BE2C (cell line): ENCODE measurements around the gene OMD.
A peak's percentile ranks its signal among the peaks of the same experiment; 100 is the strongest.

Experiments
- DNase-seq: peaks from one replicate; pipeline ENCODE4 v3.0.0-alpha.2; 2020
- H3K27me3 ChIP-seq: fragments of 250-450 bp; sonication (Bioruptor Pico); 2 replicates; pipeline ENCODE4 v1.5.1; 2020; ENCODE audit warnings: mild to moderate bottlenecking
- H3K36me3 ChIP-seq: fragments of 250-450 bp; sonication (Bioruptor Pico); 2 replicates; pipeline ENCODE4 v1.5.1; 2020; ENCODE audit warnings: mild to moderate bottlenecking
- H3K4me1 ChIP-seq: fragments of 250-450 bp; sonication (Bioruptor Pico); 2 replicates; pipeline ENCODE4 v1.5.1; 2020
- H3K4me3 ChIP-seq: 2 replicates; pipeline ENCODE4 v1.5.1; 2011; ENCODE audit warnings: low read depth, low read length
- H3K9me3 ChIP-seq: fragments of 250-450 bp; sonication (Bioruptor Pico); 2 replicates; pipeline ENCODE4 v1.5.1; 2020
- TF ChIP-seq, protein P1 (sequence below): IDR thresholded peaks from 2 replicates; pipeline ENCODE4 v1.5.1; 2012; ENCODE audit warnings: mild to moderate bottlenecking, low read depth, low read length

The OMD gene

DNA sequence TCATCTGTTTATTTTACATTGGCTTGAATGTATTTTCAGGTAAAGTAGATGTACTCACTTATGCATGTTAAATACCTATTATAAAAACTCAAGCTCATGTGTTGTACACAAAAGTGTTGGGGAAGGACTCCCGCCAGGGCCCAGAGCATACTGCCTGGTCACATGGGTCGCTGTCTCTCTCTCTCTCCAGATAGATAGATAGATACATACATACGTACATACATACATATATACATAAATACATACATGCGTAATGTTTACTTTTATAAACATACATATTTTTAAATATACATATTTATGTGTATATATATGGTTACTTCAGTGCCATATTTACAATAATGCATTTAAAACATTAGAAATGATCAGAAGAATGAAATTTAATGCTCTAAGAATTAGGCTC, 33.3 kb upstream of the OMD start:
- TF ChIP-seq, protein P1, sequence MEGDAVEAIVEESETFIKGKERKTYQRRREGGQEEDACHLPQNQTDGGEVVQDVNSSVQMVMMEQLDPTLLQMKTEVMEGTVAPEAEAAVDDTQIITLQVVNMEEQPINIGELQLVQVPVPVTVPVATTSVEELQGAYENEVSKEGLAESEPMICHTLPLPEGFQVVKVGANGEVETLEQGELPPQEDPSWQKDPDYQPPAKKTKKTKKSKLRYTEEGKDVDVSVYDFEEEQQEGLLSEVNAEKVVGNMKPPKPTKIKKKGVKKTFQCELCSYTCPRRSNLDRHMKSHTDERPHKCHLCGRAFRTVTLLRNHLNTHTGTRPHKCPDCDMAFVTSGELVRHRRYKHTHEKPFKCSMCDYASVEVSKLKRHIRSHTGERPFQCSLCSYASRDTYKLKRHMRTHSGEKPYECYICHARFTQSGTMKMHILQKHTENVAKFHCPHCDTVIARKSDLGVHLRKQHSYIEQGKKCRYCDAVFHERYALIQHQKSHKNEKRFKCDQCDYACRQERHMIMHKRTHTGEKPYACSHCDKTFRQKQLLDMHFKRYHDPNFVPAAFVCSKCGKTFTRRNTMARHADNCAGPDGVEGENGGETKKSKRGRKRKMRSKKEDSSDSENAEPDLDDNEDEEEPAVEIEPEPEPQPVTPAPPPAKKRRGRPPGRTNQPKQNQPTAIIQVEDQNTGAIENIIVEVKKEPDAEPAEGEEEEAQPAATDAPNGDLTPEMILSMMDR = no peak
- Histone ChIP-seq H3K9me3 (no peaks in the 10 kb centered on the region), H3K36me3 (no peaks in the 10 kb centered on the region)

DNA sequence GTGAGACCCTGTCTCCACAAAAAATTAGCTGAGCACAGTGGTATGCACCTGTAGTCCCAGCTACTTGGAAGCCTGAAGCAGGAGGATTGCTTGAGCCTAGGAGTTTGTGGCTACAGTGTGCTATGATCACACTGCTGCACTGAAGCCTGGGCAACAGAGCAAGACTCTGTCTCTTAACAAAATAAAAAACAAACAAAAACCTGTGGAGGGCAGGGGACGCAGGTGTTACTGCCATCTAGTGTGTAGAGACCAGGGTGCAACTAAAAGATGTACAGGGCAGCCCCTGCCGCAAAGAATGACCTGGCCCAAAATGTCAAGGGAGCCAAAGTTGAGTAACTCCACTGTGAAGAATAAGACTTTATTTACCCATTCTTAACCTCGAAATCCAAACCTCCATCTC, 30.9 kb upstream of the OMD start:
- Histone ChIP-seq H3K4me3 (no peak overlapping the region), H3K4me1 (0 out of 2 replicates have a peak, but pooled peaks cover 4% of the 10 kb centered on the region), H3K36me3 (no peaks in the 10 kb centered on the region), H3K9me3 (no peaks in the 10 kb centered on the region), H3K27me3 (no peaks in the 10 kb centered on the region)
- no peak for DNase-seq
- TF ChIP-seq, protein P1 = peak; percentile 40

More for the DNA sequence above, 33.3 kb upstream of the OMD start:
- H3K4me3 ChIP-seq = no peak overlapping the region
- 0 out of 2 replicates have a peak, but pooled peaks cover 4% of the 10 kb centered on the region for H3K4me1 ChIP-seq
- H3K27me3 ChIP-seq = no peaks in the 10 kb centered on the region
- DNase-seq = no peak

DNA sequence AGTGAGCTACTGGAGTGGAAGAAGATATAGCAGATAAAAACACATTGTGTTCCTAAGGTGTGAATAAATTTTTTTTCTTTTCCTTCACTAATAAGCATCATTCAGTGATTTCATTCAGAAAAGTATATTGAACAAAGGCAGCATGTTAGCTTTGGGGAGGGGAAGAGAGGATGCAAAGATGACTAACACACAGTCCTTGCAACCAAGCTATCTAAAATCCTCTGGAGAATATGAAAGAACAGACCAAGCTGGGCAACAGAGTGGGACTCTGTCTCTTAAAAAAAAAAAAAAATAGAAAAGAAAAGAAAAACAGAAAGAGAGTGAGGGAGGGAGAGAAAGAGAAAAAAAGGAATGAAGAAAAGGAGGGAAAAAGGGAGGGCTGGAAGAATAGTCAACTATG, 22.3 kb upstream of the OMD start:
- Histone ChIP-seq H3K9me3 (no peaks in the 10 kb centered on the region), H3K4me3 (no peak overlapping the region), H3K27me3 (no peaks in the 10 kb centered on the region), H3K4me1 (no peaks in the 10 kb centered on the region), H3K36me3 (no peaks in the 10 kb centered on the region)
- TF ChIP-seq, protein P1 = no peak
- DNase-seq = no peak

DNA sequence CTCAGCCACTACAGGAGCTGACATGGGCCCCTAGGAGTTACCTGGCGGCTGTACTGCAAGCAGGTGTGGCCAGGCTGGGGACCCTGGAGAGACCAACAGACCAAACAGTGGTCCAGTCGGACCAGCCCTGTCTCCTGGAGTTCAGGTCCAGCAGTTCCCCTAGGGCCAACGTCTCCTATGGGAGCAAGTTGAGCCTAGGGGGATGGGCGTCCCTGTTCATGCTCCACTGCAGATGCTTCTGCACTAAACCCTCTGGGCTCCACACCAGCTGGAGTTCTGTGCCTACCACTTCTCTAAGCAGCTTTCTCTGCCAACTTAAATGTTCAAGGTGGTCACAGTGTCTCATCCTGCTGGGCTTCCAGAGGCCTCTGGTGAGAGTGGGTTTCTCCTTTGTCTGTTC, 20.6 kb upstream of the OMD start:
- TF ChIP-seq, protein P1 = no peak
- peak; percentile 25 for DNase-seq

DNA sequence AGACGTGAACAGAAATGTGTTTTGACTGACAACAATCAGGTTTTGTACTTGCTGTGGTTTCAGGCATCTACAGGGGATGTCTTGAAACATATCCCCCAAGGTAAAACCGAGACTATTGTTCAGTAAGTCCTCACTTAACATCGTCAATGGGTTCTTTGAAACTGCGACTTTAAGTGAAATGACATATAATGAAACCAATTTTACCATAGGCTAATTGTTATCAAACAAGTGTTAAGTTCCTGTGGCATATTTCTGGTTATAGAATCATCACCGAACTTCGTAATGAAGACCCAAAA, 16.4 kb upstream of the OMD start:
- no peaks in the 10 kb centered on the region for H3K36me3 ChIP-seq
- H3K4me3 ChIP-seq = no peak overlapping the region
- no peaks in the 10 kb centered on the region for H3K27me3 ChIP-seq
- DNase-seq = no peak
- no peaks in the 10 kb centered on the region for H3K9me3 ChIP-seq
- TF ChIP-seq, protein P1 = no peak
- no peaks in the 10 kb centered on the region for H3K4me1 ChIP-seq

More for the DNA sequence above, 20.6 kb upstream of the OMD start:
- H3K4me3 ChIP-seq = no peak overlapping the region
- H3K9me3 ChIP-seq = no peaks in the 10 kb centered on the region
- no peaks in the 10 kb centered on the region for H3K4me1 ChIP-seq
- no peaks in the 10 kb centered on the region for H3K36me3 ChIP-seq
- no peaks in the 10 kb centered on the region for H3K27me3 ChIP-seq

DNA sequence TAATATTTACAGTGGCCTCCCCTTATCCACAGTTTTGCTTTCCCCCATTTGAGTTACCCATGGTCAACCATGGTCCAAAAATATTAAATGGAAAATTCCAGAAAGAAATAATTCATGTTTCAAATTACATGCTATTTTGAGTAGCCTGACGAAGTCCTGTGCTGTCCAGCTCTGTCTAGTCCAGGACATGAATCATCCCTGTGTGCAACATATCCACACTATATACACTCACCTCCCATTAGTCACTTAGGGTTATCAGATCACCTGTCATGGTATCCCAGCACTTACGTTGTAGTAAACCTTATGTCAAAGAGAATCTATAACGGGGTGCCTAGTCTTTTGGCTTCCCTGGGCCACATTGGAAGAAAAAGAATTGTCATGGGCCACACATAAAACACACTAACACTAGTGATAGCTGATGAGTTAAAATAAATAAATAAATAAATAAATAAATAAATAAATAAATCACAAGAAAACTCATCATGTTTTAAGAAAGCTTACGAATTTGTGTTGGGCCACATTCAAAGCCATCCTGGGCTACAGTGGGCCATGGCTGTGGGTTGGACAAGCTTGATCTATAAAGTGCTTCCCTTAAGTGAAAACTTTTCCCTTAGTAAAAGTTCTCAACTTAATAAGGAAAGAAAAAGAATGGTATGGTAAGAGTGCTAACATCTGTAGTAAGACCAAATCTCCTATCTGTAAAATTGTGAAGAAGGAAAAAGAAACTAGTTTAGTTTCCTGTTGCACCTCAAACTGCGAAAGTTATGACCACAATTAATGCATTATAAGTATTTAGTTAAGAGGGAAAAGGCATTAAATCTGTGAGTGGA, 15.9 kb upstream of the OMD start:
- H3K36me3 ChIP-seq = no peaks in the 10 kb centered on the region
- DNase-seq = no peak
- TF ChIP-seq, protein P1 = no peak
- H3K9me3 ChIP-seq = no peaks in the 10 kb centered on the region
- no peaks in the 10 kb centered on the region for H3K4me1 ChIP-seq
- H3K27me3 ChIP-seq = no peaks in the 10 kb centered on the region
- no peak overlapping the region for H3K4me3 ChIP-seq
